ENCODE measurements around the gene GMCL1.
"Not testable (repeated sequence)": the region's sequence is repeated elsewhere in the genome, so short reads cannot be mapped to it uniquely, and the experiment has no call there.

The GMCL1 gene

DNA sequence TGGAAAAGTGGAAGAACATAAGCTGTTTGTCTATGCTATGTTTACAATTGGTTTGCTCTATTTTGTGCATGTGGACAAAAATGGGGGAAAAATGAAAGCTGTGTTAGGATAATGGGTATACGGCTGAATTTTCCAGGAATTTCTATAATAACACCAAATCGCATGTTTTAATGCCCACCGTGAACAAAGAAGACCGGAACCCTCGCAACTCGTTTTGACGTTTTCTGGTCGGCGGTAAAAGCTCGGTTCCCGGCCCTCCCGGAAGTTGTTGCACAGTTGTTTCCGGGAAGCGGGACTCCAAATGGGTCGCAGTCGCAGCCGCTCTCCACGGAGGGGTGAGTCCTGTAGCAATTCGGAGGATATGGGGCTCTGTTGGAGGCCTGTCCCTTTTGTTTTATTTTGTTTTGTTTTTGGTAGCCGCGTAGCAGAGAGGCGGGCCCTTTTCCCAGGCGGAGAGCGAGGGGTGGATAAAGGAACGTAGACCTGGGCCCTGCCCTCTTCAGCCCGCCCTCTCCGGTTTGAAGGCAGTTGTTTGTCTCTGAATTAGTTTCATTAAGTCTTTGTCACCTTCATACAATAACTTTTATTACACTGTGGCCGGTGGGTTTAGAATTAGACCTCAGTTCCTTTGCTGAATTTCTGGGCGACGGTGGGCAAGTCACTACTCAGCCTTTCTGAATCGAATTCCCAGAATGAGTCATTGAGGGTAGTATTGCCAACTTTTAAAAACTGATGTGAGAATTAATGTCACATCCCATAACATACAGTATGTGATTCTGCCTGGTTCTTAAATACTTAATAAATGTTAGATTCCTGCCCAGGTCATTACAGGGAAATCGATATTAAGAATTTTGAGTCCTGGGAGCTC lies 64.5 kb downstream of the GMCL1 start, which contains the start of gene SNRNP27:
Gene SNRNP27 (plus strand): TSS at position 273 of the 868 bp plus-strand sequence. CDS start 29 bp downstream, at position 302.
- Histone ChIP-seq H3K27ac (ENCODE audit: poor library complexity, severe bottlenecking) (peak within 1 kb of the TSS; percentile 56), H3K36me3 (ENCODE audit: low read depth) (peaks cover 41% of the 10 kb centered on the region), H3K4me1 (ENCODE audit: insufficient read depth, poor library complexity, severe bottlenecking) (no peaks in the 10 kb centered on the region), H3K27me3 (ENCODE audit: insufficient read depth, poor library complexity, severe bottlenecking) (no peaks in the 10 kb centered on the region), H3K9me3 (ENCODE audit: severe bottlenecking) (peaks cover 3% of the 10 kb centered on the region), H3K4me3 (ENCODE audit: severe bottlenecking) (peak within 1 kb of the TSS; percentile 69)
- peak; percentile 83 for ATAC-seq (ENCODE audit: low read depth)
- DNase-seq (ENCODE audit: low spot score) = peak; percentile 73
- TF ChIP-seq, protein P1, sequence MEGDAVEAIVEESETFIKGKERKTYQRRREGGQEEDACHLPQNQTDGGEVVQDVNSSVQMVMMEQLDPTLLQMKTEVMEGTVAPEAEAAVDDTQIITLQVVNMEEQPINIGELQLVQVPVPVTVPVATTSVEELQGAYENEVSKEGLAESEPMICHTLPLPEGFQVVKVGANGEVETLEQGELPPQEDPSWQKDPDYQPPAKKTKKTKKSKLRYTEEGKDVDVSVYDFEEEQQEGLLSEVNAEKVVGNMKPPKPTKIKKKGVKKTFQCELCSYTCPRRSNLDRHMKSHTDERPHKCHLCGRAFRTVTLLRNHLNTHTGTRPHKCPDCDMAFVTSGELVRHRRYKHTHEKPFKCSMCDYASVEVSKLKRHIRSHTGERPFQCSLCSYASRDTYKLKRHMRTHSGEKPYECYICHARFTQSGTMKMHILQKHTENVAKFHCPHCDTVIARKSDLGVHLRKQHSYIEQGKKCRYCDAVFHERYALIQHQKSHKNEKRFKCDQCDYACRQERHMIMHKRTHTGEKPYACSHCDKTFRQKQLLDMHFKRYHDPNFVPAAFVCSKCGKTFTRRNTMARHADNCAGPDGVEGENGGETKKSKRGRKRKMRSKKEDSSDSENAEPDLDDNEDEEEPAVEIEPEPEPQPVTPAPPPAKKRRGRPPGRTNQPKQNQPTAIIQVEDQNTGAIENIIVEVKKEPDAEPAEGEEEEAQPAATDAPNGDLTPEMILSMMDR (IDR thresholded peaks at IDR 0.05; ENCODE audit: poor library complexity, severe bottlenecking) = no peak

DNA sequence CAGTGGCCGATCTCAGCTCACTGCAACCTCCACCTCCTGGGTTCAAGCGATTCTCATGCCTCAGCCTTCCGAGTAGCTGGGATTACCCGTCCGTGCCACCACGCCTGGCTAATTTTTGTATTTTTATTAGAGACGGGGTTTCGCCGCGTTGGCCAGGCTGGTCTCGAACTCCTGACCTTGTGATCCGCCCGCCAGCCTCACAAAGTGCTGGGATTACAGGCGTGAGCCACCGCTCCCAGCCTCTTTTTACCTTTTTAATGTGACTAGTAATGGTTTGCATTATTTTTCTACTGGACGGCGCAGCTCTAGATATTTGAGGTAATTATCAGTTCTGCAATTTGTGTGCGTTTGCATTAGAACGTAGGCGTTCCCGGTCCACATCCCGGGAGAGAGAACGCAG lies 65.3 kb downstream of the GMCL1 start:
- H3K27me3 ChIP-seq (ENCODE audit: insufficient read depth, poor library complexity, severe bottlenecking); H3K9me3 ChIP-seq (ENCODE audit: severe bottlenecking); ATAC-seq (ENCODE audit: low read depth); DNase-seq (ENCODE audit: low spot score); H3K4me1 ChIP-seq (ENCODE audit: insufficient read depth, poor library complexity, severe bottlenecking): not testable (repeated sequence)
- Histone ChIP-seq H3K36me3 (ENCODE audit: low read depth) (peaks cover 49% of the 10 kb centered on the region), H3K27ac (ENCODE audit: poor library complexity, severe bottlenecking) (peak overlapping the region; percentile 56), H3K4me3 (ENCODE audit: severe bottlenecking) (peak overlapping the region; percentile 69)

DNA sequence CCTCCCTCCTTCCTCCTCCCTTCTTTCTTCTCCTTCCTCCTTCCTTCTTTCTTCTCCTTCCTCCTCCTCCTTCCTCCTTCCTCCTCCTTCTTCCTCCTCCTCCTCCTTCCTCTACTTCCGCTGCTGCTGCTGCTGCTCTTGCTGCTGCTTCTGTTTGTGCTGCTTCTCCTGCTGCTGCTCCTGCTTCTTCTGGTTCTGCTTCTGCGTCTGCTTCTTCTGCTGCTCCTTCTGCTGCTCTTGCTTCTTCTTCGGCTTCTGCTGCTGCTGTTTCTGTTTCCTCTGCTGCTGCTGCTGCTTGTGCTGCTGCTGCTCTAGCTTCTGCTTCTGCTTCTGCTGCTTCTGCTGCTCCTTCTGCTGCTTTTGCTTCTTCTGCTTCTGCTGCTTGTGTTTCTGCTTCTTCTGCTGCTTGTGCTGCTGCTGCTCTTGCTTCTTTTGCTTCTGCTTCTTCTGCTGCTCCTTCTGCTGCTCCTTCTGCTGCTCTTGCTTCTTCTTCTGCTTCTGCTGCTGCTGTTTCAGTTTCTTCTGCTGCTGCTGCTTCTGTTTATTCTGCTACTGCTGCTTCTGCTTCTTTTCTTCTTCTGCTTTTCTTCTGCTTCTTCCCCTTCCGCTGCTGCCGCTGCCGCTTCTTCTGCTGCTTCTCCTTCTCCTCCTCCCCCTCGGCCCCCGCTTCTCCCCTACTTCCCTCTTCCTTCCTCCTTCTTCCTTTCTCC lies 72.9 kb downstream of the GMCL1 start:
- no peaks in the 10 kb centered on the region for H3K4me1 ChIP-seq (ENCODE audit: insufficient read depth, poor library complexity, severe bottlenecking)
- H3K4me3 ChIP-seq (ENCODE audit: severe bottlenecking) = no peak overlapping the region
- DNase-seq (ENCODE audit: low spot score) (no peak), ATAC-seq (ENCODE audit: low read depth) (no peak)
- no peak overlapping the region for H3K27ac ChIP-seq (ENCODE audit: poor library complexity, severe bottlenecking)
- TF ChIP-seq, protein P1 (IDR thresholded peaks at IDR 0.05; ENCODE audit: poor library complexity, severe bottlenecking) = no peak
- H3K36me3 ChIP-seq (ENCODE audit: low read depth) = peaks cover 84% of the 10 kb centered on the region
- H3K9me3 ChIP-seq (ENCODE audit: severe bottlenecking) = no peaks in the 10 kb centered on the region
- H3K27me3 ChIP-seq (ENCODE audit: insufficient read depth, poor library complexity, severe bottlenecking) = no peaks in the 10 kb centered on the region

DNA sequence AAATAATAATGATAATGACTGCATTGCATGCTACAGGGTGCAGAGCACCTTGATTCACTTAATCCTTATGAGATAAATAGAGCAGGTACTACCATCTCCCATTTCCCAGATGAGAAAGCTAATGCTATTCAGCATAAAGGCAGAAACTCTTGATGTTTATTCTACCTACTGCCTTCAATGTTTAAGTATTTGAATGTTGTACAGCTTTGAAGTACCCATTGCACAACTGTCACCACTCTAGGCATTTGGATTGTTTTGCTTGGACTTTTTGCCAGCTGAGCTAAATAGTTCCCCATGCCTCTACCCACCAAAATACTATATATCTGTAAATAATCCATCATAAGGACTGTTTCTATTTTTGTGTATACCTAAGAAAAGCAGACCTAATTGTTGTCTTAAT lies 77.8 kb downstream of the GMCL1 start:
- no peak overlapping the region for H3K4me3 ChIP-seq (ENCODE audit: severe bottlenecking)
- DNase-seq (ENCODE audit: low spot score) (no peak), ATAC-seq (ENCODE audit: low read depth) (no peak)
- H3K27ac ChIP-seq (ENCODE audit: poor library complexity, severe bottlenecking) = no peak overlapping the region
- no peaks in the 10 kb centered on the region for H3K4me1 ChIP-seq (ENCODE audit: insufficient read depth, poor library complexity, severe bottlenecking)
- H3K9me3 ChIP-seq (ENCODE audit: severe bottlenecking) = no peaks in the 10 kb centered on the region
- TF ChIP-seq, protein P1 (IDR thresholded peaks at IDR 0.05; ENCODE audit: poor library complexity, severe bottlenecking) = no peak
- H3K36me3 ChIP-seq (ENCODE audit: low read depth) = peaks cover 74% of the 10 kb centered on the region
- H3K27me3 ChIP-seq (ENCODE audit: insufficient read depth, poor library complexity, severe bottlenecking) = no peaks in the 10 kb centered on the region

DNA sequence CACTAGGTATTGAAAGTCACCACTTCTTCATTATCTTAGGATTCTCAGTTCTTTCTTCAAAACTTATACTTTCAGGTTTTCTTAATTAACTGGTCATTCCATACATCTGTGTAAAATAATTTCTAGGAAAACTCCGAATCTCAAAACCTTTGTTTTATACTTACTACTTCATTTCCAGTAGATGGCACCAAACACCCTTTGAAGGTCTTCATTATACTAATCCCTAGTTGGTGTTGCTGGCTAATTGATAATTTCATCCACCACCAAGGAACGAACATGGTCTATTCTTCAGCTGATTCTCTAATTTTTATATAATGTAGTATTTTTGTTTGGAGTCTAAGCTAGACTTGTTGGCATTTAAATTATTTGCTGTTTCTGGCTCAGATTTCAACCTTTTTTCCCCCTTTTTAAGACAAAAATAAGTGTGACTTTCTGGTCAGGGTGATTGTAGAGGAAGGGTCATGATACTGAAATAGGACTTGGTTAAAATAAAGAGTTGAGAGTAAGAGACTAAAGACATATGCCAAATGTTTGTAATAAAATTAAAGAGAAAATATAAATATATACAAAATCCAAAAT lies 82.6 kb downstream of the GMCL1 start:
- Histone ChIP-seq H3K4me1 (ENCODE audit: insufficient read depth, poor library complexity, severe bottlenecking) (peaks cover 14% of the 10 kb centered on the region), H3K4me3 (ENCODE audit: severe bottlenecking) (no peak overlapping the region), H3K9me3 (ENCODE audit: severe bottlenecking) (no peaks in the 10 kb centered on the region), H3K36me3 (ENCODE audit: low read depth) (peaks cover 61% of the 10 kb centered on the region), H3K27me3 (ENCODE audit: insufficient read depth, poor library complexity, severe bottlenecking) (no peaks in the 10 kb centered on the region), H3K27ac (ENCODE audit: poor library complexity, severe bottlenecking) (peak overlapping the region; percentile 70)
- no peak for ATAC-seq (ENCODE audit: low read depth)
- TF ChIP-seq, protein P1 (IDR thresholded peaks at IDR 0.05; ENCODE audit: poor library complexity, severe bottlenecking) = peak; percentile 84
- DNase-seq (ENCODE audit: low spot score) = no peak
